ENCODE data around the gene SLC16A10. TPM values are rescaled to one million over a fixed set of nuclear protein-coding genes. Genes with fewer than 3 reads are reported as not detected.

The SLC16A10 gene
- total and polyA plus RNA-seq, 2 experiments from 2014 or later: 12.1 to 30.9 TPM

DNA sequence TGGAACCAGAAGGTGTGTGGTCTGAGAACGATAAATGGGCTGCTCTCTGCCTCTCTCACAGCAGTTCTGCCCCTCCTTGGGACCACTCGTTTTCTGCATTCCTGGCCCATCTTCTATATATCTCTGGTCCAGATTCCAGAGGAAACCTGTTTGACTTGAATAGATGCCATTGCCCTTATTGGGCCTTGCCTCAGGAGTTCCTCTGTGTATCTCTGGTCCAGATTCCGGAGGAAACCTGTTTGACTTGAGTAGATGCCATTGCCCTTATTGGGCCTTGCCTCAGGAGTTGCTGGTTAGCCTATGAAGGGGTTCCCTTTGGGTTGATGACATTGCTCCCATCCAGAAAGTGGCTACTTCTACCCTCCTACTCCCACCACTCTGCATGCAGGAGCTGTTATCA, 189.4 kb downstream of the SLC16A10 start (continued):
- TF ChIP-seq, protein P1, sequence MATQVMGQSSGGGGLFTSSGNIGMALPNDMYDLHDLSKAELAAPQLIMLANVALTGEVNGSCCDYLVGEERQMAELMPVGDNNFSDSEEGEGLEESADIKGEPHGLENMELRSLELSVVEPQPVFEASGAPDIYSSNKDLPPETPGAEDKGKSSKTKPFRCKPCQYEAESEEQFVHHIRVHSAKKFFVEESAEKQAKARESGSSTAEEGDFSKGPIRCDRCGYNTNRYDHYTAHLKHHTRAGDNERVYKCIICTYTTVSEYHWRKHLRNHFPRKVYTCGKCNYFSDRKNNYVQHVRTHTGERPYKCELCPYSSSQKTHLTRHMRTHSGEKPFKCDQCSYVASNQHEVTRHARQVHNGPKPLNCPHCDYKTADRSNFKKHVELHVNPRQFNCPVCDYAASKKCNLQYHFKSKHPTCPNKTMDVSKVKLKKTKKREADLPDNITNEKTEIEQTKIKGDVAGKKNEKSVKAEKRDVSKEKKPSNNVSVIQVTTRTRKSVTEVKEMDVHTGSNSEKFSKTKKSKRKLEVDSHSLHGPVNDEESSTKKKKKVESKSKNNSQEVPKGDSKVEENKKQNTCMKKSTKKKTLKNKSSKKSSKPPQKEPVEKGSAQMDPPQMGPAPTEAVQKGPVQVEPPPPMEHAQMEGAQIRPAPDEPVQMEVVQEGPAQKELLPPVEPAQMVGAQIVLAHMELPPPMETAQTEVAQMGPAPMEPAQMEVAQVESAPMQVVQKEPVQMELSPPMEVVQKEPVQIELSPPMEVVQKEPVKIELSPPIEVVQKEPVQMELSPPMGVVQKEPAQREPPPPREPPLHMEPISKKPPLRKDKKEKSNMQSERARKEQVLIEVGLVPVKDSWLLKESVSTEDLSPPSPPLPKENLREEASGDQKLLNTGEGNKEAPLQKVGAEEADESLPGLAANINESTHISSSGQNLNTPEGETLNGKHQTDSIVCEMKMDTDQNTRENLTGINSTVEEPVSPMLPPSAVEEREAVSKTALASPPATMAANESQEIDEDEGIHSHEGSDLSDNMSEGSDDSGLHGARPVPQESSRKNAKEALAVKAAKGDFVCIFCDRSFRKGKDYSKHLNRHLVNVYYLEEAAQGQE (IDR thresholded peaks at IDR 0.05; ENCODE audit: unreplicated experiment): no peak
- TF ChIP-seq JUNB (IDR thresholded peaks at IDR 0.05; ENCODE audit: unreplicated experiment) (no peak), POLR2AphosphoS5 (IDR thresholded peaks at IDR 0.05; ENCODE audit: low read depth) (no peak), CREB1 (CRISPR knock-in tag; IDR thresholded peaks at IDR 0.05; ENCODE audit: low read depth) (no peak)
- TF ChIP-seq, protein P2, sequence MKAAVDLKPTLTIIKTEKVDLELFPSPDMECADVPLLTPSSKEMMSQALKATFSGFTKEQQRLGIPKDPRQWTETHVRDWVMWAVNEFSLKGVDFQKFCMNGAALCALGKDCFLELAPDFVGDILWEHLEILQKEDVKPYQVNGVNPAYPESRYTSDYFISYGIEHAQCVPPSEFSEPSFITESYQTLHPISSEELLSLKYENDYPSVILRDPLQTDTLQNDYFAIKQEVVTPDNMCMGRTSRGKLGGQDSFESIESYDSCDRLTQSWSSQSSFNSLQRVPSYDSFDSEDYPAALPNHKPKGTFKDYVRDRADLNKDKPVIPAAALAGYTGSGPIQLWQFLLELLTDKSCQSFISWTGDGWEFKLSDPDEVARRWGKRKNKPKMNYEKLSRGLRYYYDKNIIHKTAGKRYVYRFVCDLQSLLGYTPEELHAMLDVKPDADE (IDR thresholded peaks at IDR 0.05): no peak

DNA sequence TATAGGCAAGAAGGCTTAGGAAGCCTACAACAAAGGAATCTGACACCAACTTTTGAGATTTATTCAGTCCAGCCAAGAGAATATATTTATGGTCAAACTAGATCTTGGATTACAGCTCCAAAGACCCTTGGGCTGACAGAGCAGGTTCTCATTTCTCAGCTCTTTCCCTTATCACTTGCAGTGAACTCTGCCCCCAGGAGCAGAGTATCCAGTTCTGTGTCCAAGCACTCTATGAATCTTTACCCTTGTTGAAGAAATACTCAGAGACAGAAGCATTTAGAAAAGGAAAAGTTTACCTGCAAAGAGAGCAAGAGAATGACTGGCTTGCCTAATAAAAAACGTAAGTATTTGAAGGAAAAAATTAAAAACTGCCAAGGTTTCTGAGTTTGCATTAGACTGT, 190.5 kb downstream of the SLC16A10 start:
- no peaks in the 10 kb centered on the region for H4K20me1 ChIP-seq (replicated peaks; ENCODE audit: insufficient read depth)
- H3K4me3 Mint-ChIP-seq: no peak overlapping the region
- peaks cover 13% of the 10 kb centered on the region for H3K36me3 ChIP-seq (ENCODE audit: insufficient read depth)
- peaks cover 2% of the 10 kb centered on the region for H3K27me3 Mint-ChIP-seq (ENCODE audit: insufficient read depth, low read depth, poor library complexity)
- no peak overlapping the region for H3K27ac ChIP-seq (ENCODE audit: low read depth)
- H3K4me1 Mint-ChIP-seq: no peaks in the 10 kb centered on the region
- DNase-seq (ENCODE audit: low spot score) (no peak), ATAC-seq (no peak)
- H3K4me2 ChIP-seq: no peak overlapping the region
- H3K9me3 Mint-ChIP-seq: peaks cover 13% of the 10 kb centered on the region
- peaks cover 81% of the 10 kb centered on the region for H3K36me3 Mint-ChIP-seq (ENCODE audit: low read depth)
- H3K27ac Mint-ChIP-seq: no peak overlapping the region
- H3K4me3 ChIP-seq: no peak overlapping the region
- no peaks in the 10 kb centered on the region for H3K4me1 ChIP-seq (ENCODE audit: insufficient read depth)
- no peaks in the 10 kb centered on the region for H3K79me2 ChIP-seq (replicated peaks; ENCODE audit: insufficient read depth)
- peaks cover 7% of the 10 kb centered on the region for H3K9me2 ChIP-seq (ENCODE audit: insufficient read depth)
- TF ChIP-seq POLR2AphosphoS5 (IDR thresholded peaks at IDR 0.05; ENCODE audit: low read depth) (no peak), EZH2 (IDR thresholded peaks at IDR 0.05; ENCODE audit: low read depth, unreplicated experiment) (no peak), JUNB (IDR thresholded peaks at IDR 0.05; ENCODE audit: unreplicated experiment) (no peak), STAT1 (IDR thresholded peaks at IDR 0.05; ENCODE audit: unreplicated experiment) (no peak), ZNF331 (CRISPR knock-in tag; IDR thresholded peaks at IDR 0.05; ENCODE audit: low read depth) (no peak), CREB1 (CRISPR knock-in tag; IDR thresholded peaks at IDR 0.05; ENCODE audit: low read depth) (no peak), EZH2phosphoT487 (IDR thresholded peaks at IDR 0.05; ENCODE audit: unreplicated experiment) (no peak)
- TF ChIP-seq, protein P3, sequence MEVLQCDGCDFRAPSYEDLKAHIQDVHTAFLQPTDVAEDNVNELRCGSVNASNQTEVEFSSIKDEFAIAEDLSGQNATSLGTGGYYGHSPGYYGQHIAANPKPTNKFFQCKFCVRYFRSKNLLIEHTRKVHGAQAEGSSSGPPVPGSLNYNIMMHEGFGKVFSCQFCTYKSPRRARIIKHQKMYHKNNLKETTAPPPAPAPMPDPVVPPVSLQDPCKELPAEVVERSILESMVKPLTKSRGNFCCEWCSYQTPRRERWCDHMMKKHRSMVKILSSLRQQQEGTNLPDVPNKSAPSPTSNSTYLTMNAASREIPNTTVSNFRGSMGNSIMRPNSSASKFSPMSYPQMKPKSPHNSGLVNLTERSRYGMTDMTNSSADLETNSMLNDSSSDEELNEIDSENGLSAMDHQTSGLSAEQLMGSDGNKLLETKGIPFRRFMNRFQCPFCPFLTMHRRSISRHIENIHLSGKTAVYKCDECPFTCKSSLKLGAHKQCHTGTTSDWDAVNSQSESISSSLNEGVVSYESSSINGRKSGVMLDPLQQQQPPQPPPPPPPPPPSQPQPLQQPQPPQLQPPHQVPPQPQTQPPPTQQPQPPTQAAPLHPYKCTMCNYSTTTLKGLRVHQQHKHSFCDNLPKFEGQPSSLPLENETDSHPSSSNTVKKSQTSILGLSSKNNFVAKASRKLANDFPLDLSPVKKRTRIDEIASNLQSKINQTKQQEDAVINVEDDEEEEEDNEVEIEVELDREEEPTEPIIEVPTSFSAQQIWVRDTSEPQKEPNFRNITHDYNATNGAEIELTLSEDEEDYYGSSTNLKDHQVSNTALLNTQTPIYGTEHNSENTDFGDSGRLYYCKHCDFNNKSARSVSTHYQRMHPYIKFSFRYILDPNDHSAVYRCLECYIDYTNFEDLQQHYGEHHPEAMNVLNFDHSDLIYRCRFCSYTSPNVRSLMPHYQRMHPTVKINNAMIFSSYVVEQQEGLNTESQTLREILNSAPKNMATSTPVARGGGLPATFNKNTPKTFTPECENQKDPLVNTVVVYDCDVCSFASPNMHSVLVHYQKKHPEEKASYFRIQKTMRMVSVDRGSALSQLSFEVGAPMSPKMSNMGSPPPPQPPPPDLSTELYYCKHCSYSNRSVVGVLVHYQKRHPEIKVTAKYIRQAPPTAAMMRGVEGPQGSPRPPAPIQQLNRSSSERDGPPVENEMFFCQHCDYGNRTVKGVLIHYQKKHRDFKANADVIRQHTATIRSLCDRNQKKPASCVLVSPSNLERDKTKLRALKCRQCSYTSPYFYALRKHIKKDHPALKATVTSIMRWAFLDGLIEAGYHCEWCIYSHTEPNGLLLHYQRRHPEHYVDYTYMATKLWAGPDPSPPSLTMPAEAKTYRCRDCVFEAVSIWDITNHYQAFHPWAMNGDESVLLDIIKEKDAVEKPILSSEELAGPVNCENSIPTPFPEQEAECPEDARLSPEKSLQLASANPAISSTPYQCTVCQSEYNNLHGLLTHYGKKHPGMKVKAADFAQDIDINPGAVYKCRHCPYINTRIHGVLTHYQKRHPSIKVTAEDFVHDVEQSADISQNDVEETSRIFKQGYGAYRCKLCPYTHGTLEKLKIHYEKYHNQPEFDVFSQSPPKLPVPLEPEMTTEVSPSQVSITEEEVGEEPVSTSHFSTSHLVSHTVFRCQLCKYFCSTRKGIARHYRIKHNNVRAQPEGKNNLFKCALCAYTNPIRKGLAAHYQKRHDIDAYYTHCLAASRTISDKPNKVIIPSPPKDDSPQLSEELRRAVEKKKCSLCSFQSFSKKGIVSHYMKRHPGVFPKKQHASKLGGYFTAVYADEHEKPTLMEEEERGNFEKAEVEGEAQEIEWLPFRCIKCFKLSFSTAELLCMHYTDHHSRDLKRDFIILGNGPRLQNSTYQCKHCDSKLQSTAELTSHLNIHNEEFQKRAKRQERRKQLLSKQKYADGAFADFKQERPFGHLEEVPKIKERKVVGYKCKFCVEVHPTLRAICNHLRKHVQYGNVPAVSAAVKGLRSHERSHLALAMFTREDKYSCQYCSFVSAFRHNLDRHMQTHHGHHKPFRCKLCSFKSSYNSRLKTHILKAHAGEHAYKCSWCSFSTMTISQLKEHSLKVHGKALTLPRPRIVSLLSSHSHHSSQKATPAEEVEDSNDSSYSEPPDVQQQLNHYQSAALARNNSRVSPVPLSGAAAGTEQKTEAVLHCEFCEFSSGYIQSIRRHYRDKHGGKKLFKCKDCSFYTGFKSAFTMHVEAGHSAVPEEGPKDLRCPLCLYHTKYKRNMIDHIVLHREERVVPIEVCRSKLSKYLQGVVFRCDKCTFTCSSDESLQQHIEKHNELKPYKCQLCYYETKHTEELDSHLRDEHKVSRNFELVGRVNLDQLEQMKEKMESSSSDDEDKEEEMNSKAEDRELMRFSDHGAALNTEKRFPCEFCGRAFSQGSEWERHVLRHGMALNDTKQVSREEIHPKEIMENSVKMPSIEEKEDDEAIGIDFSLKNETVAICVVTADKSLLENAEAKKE (CRISPR knock-in tag; IDR thresholded peaks at IDR 0.05): no peak
- TF ChIP-seq, protein P2 (IDR thresholded peaks at IDR 0.05): no peak
- no peaks in the 10 kb centered on the region for H3F3A ChIP-seq (replicated peaks; ENCODE audit: low read depth)
- no peak overlapping the region for H2AFZ ChIP-seq
- no peaks in the 10 kb centered on the region for H3K27me3 ChIP-seq (ENCODE audit: insufficient read depth)

All from GM23338 (cell line).